ENCODE results near the gene CTNNA1.
"Not testable (repeated sequence)": the region's sequence is repeated elsewhere in the genome, so short reads cannot be mapped to it uniquely, and the experiment has no call there.

Gene CTNNA1

GRCh38 chr5:138725153-138725817 is 27.9 kb upstream of the CTNNA1 start:
- DNase-seq, result no peak

- DNase-seq, result no peak
Observed at GRCh38 chr5:138725818-138726416, 27.3 kb upstream of the CTNNA1 start.

GRCh38 chr5:138726848-138727247 is 26.4 kb upstream of the CTNNA1 start:
- peak; percentile 7 for DNase-seq

- not testable (repeated sequence) for DNase-seq
Observed at GRCh38 chr5:138730496-138730895, 22.7 kb upstream of the CTNNA1 start.

GRCh38 chr5:138732466-138732865 is 20.8 kb upstream of the CTNNA1 start:
- no peak for DNase-seq

- no peak for DNase-seq
Observed at GRCh38 chr5:138732933-138733332, 20.3 kb upstream of the CTNNA1 start.

- DNase-seq, result no peak
Observed at GRCh38 chr5:138733509-138733908, 19.7 kb upstream of the CTNNA1 start.

GRCh38 chr5:138736293-138736692 is 16.9 kb upstream of the CTNNA1 start:
- no peak for DNase-seq

GRCh38 chr5:138737494-138738265 is 15.5 kb upstream of the CTNNA1 start:
- DNase-seq, result no peak

GRCh38 chr5:138738399-138738798 is 14.8 kb upstream of the CTNNA1 start:
- no peak for DNase-seq

- no peak for DNase-seq
Observed at GRCh38 chr5:138739938-138740337, 13.3 kb upstream of the CTNNA1 start.

GRCh38 chr5:138743484-138743883 is 9.7 kb upstream of the CTNNA1 start:
- DNase-seq, result no peak

GRCh38 chr5:138745268-138745667 is 8.0 kb upstream of the CTNNA1 start:
- DNase-seq, result no peak

- DNase-seq, result no peak
Observed at GRCh38 chr5:138748630-138749081, 4.6 kb upstream of the CTNNA1 start.

- not testable (repeated sequence) for DNase-seq
Observed at GRCh38 chr5:138751344-138751743, 1.9 kb upstream of the CTNNA1 start.

GRCh38 chr5:138752341-138752950 is 779 bp upstream of the CTNNA1 start:
- no peak for DNase-seq

- DNase-seq, result peak; percentile 36
Observed at GRCh38 chr5:138753794-138754698, 821 bp downstream of the CTNNA1 start.

GRCh38 chr5:138754699-138755057 is 1.5 kb downstream of the CTNNA1 start:
- DNase-seq, result no peak

- DNase-seq, result peak; percentile 30
Observed at GRCh38 chr5:138755084-138755748, 2.0 kb downstream of the CTNNA1 start.

GRCh38 chr5:138757061-138757776 is 4.0 kb downstream of the CTNNA1 start:
- DNase-seq, result no peak

- DNase-seq, result no peak
Observed at GRCh38 chr5:138760448-138761110, 7.4 kb downstream of the CTNNA1 start.

All from activated CD4-positive, alpha-beta T cell treated with anti-CD3 and anti-CD28 coated beads, Interleukin-2, Interleukin-6, amounts not matched to agents 100 ng/mL and 50 ng/mL, durations not matched to agents 16 hours and 8 hours (primary cell).